T-helper 2 cell treated with Interferon-gamma antibody and Interleukin-4, amounts not matched to agents 5 μg/mL and 100 μg/mL, for 36 hours (primary cell): ENCODE data around the gene FAM20A.
"Not testable (repeated sequence)": the region's sequence is repeated elsewhere in the genome, so short reads cannot be mapped to it uniquely, and the experiment has no call there.

Source experiments
- DNase-seq: peaks from one replicate; pipeline ENCODE4 v3.0.0; 2021; ENCODE audit warnings: low spot score
- H3K27ac Mint-ChIP-seq: one replicate; pipeline ENCODE4 v1.8.0; 2021; ENCODE audit warnings: mild to moderate bottlenecking, mixed read lengths
- H3K27me3 Mint-ChIP-seq: one replicate; pipeline ENCODE4 v1.8.0; 2021; ENCODE audit warnings: low read depth, mixed read lengths
- H3K36me3 Mint-ChIP-seq: one replicate; pipeline ENCODE4 v1.8.0; 2021; ENCODE audit warnings: low read depth, mixed read lengths
- H3K4me1 Mint-ChIP-seq: one replicate; pipeline ENCODE4 v1.8.0; 2021; ENCODE audit warnings: low read depth, mixed read lengths
- H3K4me3 Mint-ChIP-seq: one replicate; pipeline ENCODE4 v1.8.0; 2022; ENCODE audit warnings: mild to moderate bottlenecking, moderate library complexity, mixed read lengths
- H3K9me3 Mint-ChIP-seq: one replicate; pipeline ENCODE4 v1.8.0; 2021; ENCODE audit warnings: mixed read lengths

Gene FAM20A

GRCh38 chr17:68589086-68589485 is 12.1 kb downstream of the FAM20A start:
- Mint-ChIP-seq H3K4me3 (no peak overlapping the region), H3K27me3 (peaks cover 16% of the 10 kb centered on the region), H3K4me1 (no peaks in the 10 kb centered on the region)

GRCh38 chr17:68588362-68588761 is 12.8 kb downstream of the FAM20A start:
- H3K4me1 Mint-ChIP-seq = no peaks in the 10 kb centered on the region
- no peak for DNase-seq
- H3K4me3 Mint-ChIP-seq = no peak overlapping the region
- H3K36me3 Mint-ChIP-seq = no peaks in the 10 kb centered on the region
- H3K9me3 Mint-ChIP-seq = no peaks in the 10 kb centered on the region
- peaks cover 11% of the 10 kb centered on the region for H3K27me3 Mint-ChIP-seq
- no peak overlapping the region for H3K27ac Mint-ChIP-seq

More at GRCh38 chr17:68589086-68589485, 12.1 kb downstream of the FAM20A start:
- Mint-ChIP-seq H3K27ac (no peak overlapping the region), H3K36me3 (no peaks in the 10 kb centered on the region), H3K9me3 (no peaks in the 10 kb centered on the region)
- no peak for DNase-seq

- Mint-ChIP-seq H3K4me1 (no peaks in the 10 kb centered on the region), H3K4me3 (no peak overlapping the region), H3K36me3 (no peaks in the 10 kb centered on the region), H3K27me3 (peaks cover 8% of the 10 kb centered on the region), H3K27ac (no peak overlapping the region), H3K9me3 (no peaks in the 10 kb centered on the region)
- no peak for DNase-seq
Observed at GRCh38 chr17:68587847-68588246, 13.3 kb downstream of the FAM20A start.

GRCh38 chr17:68587026-68587425 is 14.1 kb downstream of the FAM20A start:
- Mint-ChIP-seq H3K9me3 (no peaks in the 10 kb centered on the region), H3K27me3 (peaks cover 4% of the 10 kb centered on the region), H3K4me3 (no peak overlapping the region), H3K36me3 (no peaks in the 10 kb centered on the region), H3K4me1 (no peaks in the 10 kb centered on the region), H3K27ac (no peak overlapping the region)
- no peak for DNase-seq

- Mint-ChIP-seq H3K36me3 (no peaks in the 10 kb centered on the region), H3K27ac (no peak overlapping the region), H3K4me1 (no peaks in the 10 kb centered on the region), H3K27me3 (no peaks in the 10 kb centered on the region), H3K9me3 (no peaks in the 10 kb centered on the region), H3K4me3 (no peak overlapping the region)
- no peak for DNase-seq
Observed at GRCh38 chr17:68585643-68586042, 15.5 kb downstream of the FAM20A start.

GRCh38 chr17:68584581-68585303 is 16.4 kb downstream of the FAM20A start:
- Mint-ChIP-seq H3K27ac (no peak overlapping the region), H3K36me3 (no peaks in the 10 kb centered on the region), H3K4me1 (no peaks in the 10 kb centered on the region), H3K4me3 (no peak overlapping the region), H3K27me3 (peaks cover under 1% of the 10 kb centered on the region), H3K9me3 (no peaks in the 10 kb centered on the region)
- no peak for DNase-seq

- H3K4me1 Mint-ChIP-seq, DNase-seq, H3K4me3 Mint-ChIP-seq, H3K9me3 Mint-ChIP-seq, H3K27ac Mint-ChIP-seq, H3K36me3 Mint-ChIP-seq, H3K27me3 Mint-ChIP-seq: not testable (repeated sequence)
Observed at GRCh38 chr17:68582867-68583266, 18.3 kb downstream of the FAM20A start.

GRCh38 chr17:68581863-68582645 is 19.1 kb downstream of the FAM20A start:
- Mint-ChIP-seq H3K4me3 (no peak overlapping the region), H3K36me3 (no peaks in the 10 kb centered on the region), H3K4me1 (no peaks in the 10 kb centered on the region)

GRCh38 chr17:68580236-68580770 is 20.9 kb downstream of the FAM20A start:
- Mint-ChIP-seq H3K27ac (no peak overlapping the region), H3K36me3 (no peaks in the 10 kb centered on the region), H3K9me3 (no peaks in the 10 kb centered on the region), H3K4me1 (no peaks in the 10 kb centered on the region), H3K4me3 (no peak overlapping the region), H3K27me3 (peaks cover 4% of the 10 kb centered on the region)
- no peak for DNase-seq

More at GRCh38 chr17:68581863-68582645, 19.1 kb downstream of the FAM20A start:
- Mint-ChIP-seq H3K9me3 (no peaks in the 10 kb centered on the region), H3K27ac (no peak overlapping the region), H3K27me3 (peaks cover 4% of the 10 kb centered on the region)
- no peak for DNase-seq

GRCh38 chr17:68579194-68579927 is 21.8 kb downstream of the FAM20A start:
- H3K9me3 Mint-ChIP-seq = no peaks in the 10 kb centered on the region

GRCh38 chr17:68578236-68578635 is 22.9 kb downstream of the FAM20A start:
- no peaks in the 10 kb centered on the region for H3K9me3 Mint-ChIP-seq
- no peak for DNase-seq
- no peak overlapping the region for H3K27ac Mint-ChIP-seq
- no peaks in the 10 kb centered on the region for H3K4me1 Mint-ChIP-seq
- no peak overlapping the region for H3K4me3 Mint-ChIP-seq
- H3K27me3 Mint-ChIP-seq = peaks cover 4% of the 10 kb centered on the region
- no peaks in the 10 kb centered on the region for H3K36me3 Mint-ChIP-seq

More at GRCh38 chr17:68579194-68579927, 21.8 kb downstream of the FAM20A start:
- peaks cover 4% of the 10 kb centered on the region for H3K27me3 Mint-ChIP-seq
- H3K36me3 Mint-ChIP-seq = no peaks in the 10 kb centered on the region
- no peaks in the 10 kb centered on the region for H3K4me1 Mint-ChIP-seq
- no peak overlapping the region for H3K4me3 Mint-ChIP-seq
- H3K27ac Mint-ChIP-seq = no peak overlapping the region
- DNase-seq = no peak

GRCh38 chr17:68577497-68577821 is 23.7 kb downstream of the FAM20A start:
- H3K36me3 Mint-ChIP-seq = no peaks in the 10 kb centered on the region
- no peak overlapping the region for H3K27ac Mint-ChIP-seq
- H3K9me3 Mint-ChIP-seq = no peaks in the 10 kb centered on the region
- no peak overlapping the region for H3K4me3 Mint-ChIP-seq
- DNase-seq = no peak
- H3K27me3 Mint-ChIP-seq = peaks cover 4% of the 10 kb centered on the region
- H3K4me1 Mint-ChIP-seq = no peaks in the 10 kb centered on the region

- Mint-ChIP-seq H3K27me3 (peaks cover 4% of the 10 kb centered on the region), H3K4me3 (no peak overlapping the region), H3K27ac (no peak overlapping the region), H3K4me1 (no peaks in the 10 kb centered on the region), H3K9me3 (no peaks in the 10 kb centered on the region), H3K36me3 (no peaks in the 10 kb centered on the region)
- no peak for DNase-seq
Observed at GRCh38 chr17:68576811-68577496, 24.2 kb downstream of the FAM20A start.
